Transverse colon (tissue), 3 donors: ENCODE data around the gene GMDS.

ENCODE experiments used
- CTCF ChIP-seq, 5 experiments: fragments of 200-600 bp in 3 of 5; fragments of 450-650 bp in 2 of 5; sonication (generic) in 3 of 5; IDR thresholded peaks; 1 replicate in 2 of 5; 2 replicates in 3 of 5; pipeline ENCODE4 v1.5.1; 2016 to 2017; ENCODE audit warnings: antibody characterized with exemption in 5 of 5, inconsistent platforms in 3 of 5, mild to moderate bottlenecking in 2 of 5, moderate library complexity in 1 of 5
- EP300 ChIP-seq: sonication (generic); formaldehyde crosslinking; IDR thresholded peaks from one replicate; pipeline ENCODE4 v1.6.1; 2017; ENCODE audit warnings: antibody characterized with exemption, low read depth
- POLR2A ChIP-seq: fragments of 450-650 bp; IDR thresholded peaks from one replicate; pipeline ENCODE4 v1.6.1; 2016; ENCODE audit warnings: antibody characterized with exemption, mild to moderate bottlenecking, moderate library complexity

- no peak for TF ChIP-seq CTCF (IDR thresholded peaks at IDR 0.05)
- no peak for TF ChIP-seq POLR2A
- TF ChIP-seq EP300, result no peak
Measured at GRCh38 chr6:1925743-1926430, 319.5 kb downstream of the GMDS start.
